GM10266 (cell line): Measurements from ENCODE around the gene FRS3.

Experiments
- DNase-seq: peaks from one replicate; pipeline ENCODE4 v3.0.0; 2012; ENCODE audit errors: extremely low spot score
- TF ChIP-seq, protein P1 (sequence below): IDR thresholded peaks from 2 replicates; pipeline ENCODE4 v1.5.1; 2012; ENCODE audit warnings: mild to moderate bottlenecking, low read depth; ENCODE audit not compliant: control insufficient read depth, insufficient read depth; ENCODE audit errors: missing control alignments

Gene FRS3

DNA sequence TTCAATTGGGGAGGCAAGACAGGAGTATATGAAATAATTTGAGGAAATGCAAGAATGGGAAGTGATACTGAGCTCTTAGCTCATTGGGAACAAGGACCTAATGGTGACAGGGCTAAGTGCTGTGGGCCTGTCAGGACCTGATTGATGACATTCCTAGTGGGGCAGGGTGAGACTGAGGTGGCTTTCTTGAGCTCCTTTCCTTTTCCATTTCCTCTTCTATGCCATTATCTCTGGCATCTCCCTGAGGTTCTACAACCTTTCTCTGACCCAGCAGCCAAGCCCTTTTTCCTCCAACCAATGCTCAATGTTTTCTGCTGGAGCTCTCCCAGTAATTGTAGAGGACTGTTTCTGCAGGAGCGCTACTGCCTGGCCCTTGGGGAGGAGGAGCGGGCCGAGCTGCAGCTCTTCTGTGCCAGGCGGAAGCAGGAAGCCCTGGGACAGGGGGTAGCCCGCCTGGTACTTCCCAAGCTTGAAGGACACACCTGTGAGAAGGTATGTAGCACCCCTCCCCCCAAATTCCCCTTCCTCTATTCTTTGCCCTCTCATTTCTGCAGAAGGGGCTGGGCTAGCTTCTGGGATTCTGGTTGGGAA lies 5.0 kb upstream of the FRS3 start:
- TF ChIP-seq, protein P1, sequence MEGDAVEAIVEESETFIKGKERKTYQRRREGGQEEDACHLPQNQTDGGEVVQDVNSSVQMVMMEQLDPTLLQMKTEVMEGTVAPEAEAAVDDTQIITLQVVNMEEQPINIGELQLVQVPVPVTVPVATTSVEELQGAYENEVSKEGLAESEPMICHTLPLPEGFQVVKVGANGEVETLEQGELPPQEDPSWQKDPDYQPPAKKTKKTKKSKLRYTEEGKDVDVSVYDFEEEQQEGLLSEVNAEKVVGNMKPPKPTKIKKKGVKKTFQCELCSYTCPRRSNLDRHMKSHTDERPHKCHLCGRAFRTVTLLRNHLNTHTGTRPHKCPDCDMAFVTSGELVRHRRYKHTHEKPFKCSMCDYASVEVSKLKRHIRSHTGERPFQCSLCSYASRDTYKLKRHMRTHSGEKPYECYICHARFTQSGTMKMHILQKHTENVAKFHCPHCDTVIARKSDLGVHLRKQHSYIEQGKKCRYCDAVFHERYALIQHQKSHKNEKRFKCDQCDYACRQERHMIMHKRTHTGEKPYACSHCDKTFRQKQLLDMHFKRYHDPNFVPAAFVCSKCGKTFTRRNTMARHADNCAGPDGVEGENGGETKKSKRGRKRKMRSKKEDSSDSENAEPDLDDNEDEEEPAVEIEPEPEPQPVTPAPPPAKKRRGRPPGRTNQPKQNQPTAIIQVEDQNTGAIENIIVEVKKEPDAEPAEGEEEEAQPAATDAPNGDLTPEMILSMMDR: no peak
- DNase-seq: peak; percentile 14

DNA sequence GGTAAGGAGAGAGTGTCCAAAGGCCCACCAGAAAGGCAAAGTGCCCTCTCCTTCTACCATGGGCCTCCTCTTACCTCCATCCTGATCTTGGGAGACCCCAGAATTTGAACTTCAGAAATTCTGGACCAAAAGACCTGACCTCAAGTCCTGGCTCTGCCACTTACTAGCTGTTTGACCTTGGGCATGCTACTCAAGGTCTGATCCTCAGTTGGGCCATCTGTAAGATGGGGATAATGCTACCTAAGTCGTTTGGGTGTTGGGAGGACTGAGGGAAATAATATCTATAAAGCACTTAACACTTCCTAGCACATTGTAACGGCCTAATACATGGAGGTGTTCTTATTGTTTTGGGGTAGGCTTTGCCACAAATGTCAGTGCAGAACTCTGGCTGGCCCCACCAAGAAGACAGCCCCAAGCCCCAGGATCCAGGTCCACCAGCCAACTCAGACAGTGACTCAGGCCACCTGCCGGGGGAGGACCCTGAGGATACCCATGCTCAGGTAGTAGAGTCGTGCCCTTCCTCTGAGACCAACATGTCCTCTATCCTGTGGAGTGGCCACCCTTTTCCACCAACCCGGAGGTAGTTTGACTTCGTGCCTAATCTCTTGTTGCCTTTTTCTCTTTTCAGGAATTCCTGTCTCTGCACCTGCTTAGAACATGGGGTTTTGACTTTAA lies 3.5 kb upstream of the FRS3 start:
- TF ChIP-seq, protein P1: no peak
- peak; percentile 18 for DNase-seq

DNA sequence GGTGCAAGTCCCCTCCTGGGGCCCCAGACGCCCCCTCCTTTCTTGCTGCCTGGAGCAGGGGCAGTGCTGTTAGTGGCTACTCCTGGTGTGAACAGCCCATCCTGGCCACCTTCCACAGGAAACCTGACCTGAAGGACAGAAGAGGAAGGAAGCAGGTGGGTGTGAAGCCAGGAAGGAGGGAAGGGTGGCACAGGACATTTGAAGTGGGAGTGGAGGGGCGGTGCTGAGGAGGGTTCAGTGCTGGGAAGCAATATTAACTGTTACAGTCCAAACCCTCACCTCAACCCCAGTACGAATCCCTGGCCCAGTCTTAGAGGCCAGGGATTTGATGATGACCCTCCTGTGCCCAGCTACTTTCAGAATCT lies 1.6 kb upstream of the FRS3 start:
- TF ChIP-seq, protein P1: no peak
- DNase-seq: peak; percentile 18

DNA sequence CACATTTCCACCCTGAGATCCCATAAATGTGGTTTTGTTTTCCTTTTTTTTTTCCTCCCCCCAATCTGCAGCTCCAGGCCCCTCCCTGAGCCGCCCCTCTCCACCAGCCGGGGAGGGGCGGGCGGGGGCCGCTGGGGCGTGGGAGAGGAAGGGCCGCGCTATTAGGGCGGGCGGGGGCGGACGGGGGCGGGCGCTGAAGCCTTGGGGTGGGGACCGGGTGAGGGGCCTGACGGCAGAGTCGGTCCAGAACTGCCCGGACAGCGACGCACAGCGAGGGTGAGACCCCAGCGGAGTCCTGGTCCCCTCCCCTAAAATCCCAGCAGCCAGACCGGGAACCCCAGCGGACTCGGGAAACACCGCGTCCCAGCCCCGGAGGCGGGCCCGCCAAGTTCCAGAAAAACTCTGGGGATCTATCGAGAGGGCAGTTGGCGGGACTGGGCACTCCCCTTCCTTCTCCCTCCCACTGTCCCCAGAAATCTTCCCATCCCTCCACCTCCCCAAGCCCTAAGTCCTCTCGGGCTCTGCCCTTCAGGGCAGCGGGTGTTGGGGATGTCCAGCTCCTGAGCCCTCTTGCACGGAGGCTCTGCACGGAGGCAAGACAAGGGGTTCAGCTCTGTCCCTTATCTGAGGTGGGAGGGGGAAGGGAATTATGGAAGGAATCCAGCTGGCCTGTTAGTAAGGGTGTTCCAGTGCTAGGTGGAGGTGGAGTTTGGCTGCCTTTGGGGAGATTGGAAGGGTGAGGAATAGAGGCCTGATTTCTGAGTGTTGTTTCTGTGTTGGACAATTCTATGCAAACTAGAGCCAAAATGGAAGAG lies 1.1 kb upstream of the FRS3 start, which contains the start of gene PRICKLE4:
Gene PRICKLE4 (plus strand): TSS at position 232 of the 815 bp plus-strand sequence. CDS start 2,692 bp downstream, outside the sequence.
- TF ChIP-seq, protein P1: no peak
- no peak for DNase-seq

DNA sequence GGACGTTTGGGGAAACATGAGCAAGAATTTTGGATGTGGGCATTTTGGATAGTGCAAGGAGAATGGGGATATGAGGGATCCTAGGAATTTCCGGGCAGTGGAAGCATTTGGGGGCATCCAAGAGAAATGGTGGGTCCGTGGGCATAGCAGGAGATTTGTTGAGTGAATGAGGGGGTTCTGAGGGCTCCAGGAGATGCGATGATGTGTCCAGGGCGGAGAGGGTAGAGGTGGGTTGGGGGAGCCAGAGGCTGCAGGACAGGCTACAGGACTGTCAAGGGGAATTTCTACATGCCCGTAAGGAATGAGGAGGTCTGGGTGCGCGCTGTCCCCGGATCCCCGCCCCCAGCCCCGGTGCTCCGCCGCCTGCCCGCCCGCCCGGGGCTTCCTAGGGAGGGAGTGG lies 364 bp downstream of the FRS3 start:
- TF ChIP-seq, protein P1: no peak

DNA sequence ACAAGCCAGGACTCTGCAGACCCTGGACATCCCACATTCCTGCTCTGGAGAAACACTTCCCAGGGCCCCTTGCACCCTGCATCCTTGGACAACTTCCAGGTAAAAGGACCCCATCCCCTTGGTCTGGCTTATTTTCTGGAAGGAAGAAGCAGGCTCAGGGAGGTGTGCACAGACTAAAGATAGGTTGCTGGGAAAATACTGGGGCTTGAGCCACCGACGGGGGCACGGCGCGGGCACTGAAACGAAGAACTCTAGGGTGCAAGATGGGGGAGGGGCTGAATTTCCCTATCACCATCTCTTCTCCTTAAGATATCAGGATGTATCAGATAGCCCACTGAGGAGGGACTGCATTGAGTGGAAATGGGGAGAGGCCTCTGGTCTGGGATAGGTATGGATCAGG lies 805 bp downstream of the FRS3 start:
- TF ChIP-seq, protein P1: no peak
- no peak for DNase-seq

More for the DNA sequence above, 364 bp downstream of the FRS3 start:
- peak; percentile 51 for DNase-seq

DNA sequence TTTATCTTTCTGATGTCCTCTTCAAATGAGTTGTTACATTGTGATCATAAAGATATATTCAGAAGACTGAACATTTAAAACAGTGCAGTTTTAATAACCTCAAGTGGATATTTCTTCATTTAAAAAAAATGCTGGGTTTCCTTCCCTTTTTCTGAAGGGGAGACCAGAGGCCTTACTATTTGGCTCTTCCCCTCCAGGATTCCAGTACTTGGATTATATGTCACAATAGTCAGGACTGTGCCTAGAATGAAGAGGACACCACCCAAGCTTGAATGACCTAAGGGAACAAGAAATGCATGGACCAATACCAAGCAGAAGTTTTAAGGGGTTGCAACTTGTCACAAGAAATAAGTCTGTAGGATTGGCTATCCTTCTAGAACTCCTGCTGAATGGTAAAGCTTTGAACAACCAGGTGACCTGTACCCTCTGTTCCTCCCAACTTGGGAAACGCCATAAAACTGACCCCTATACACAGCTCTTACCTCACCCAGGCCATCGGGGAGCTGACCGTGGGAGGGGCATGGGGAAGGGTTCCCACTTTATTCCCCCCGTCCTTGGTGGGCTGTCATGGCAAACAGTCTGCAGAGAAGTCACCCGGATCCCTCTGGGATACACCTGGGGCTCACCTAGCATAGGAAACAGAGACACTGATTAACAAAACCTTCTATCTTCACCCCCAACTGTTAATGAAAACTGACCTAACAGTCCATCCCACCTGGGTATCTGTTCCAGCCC lies 2.0 kb downstream of the FRS3 start:
- TF ChIP-seq, protein P1: no peak

More for the DNA sequence above, 2.0 kb downstream of the FRS3 start:
- no peak for DNase-seq
